ENCODE results near the gene MRGPRE.

MRGPRE gene

DNA sequence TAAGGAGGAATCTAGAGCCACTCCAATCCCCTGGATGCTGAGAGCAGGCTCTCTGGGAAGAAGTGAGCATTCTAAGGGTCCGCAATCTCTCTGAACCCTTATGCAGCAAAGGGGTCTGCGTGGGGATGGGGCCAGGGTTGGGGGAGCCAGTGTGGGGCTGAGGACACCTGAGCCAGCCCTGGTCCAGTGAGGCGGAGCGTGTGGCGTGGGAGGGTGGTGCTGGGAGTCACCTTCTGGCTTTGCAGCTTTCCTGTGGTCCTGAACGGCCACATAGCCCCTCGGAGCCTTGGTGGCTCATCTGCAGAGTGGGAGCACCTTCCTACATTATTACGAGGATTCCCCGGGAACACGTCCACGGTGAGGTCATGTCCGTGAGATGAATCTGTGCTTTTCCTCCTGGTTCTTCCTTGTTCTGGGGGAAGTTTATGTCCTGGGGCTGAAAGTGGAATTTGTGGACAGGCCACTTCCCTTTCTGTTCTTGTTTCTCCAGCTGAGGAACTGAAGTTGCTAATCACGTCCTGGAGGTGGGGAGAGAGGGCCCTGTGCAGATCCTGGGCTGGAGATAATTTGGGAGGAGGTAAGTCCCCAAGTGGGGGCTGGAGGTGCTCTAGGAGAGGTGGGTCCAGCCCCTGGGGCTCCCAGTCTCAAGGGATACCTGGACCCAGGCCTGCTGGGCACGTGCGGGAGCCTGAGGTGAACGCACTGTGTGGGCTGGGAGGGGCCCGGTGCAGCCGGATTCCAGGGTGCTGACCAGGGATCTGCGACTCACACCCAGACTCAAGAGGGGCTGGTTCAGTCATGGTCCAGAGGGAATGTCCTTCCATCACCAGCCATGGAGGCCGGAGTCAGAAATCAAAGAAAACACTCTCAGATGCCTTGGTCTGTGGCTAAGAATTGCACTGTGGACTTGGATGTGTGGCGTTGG is 6.1 kb downstream of the MRGPRE start:
- DNase-seq = no peak

DNA sequence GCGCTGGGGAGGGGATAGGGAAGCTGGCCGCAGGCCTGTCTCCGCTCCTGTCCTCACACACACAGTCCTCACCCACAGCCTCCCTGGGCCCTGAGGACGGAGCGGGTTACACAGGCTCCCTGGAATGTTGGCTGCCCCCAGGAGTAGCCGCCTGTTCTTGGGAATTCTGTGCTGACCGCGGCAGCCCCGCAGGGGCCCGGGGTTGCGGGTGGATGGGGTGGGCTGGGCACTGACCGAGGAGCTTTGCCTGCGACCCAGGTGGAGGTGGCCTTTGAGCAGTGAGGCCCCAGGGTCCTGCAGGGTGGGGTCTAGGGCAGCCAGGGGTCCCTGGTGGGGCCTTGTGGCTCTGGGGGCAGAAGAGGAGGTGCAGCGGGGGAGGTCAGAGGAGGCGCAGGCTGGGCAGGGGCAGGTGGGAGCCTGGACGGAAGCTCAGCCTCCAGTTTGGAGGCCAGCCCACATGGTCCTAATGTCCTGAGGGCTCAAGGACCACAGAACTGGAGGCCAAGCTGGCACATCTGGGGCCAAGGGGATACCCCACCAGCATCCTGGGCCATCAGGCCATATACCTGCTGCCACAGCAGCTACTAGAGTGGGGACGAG is 7.0 kb downstream of the MRGPRE start:
- DNase-seq = no peak

DNA sequence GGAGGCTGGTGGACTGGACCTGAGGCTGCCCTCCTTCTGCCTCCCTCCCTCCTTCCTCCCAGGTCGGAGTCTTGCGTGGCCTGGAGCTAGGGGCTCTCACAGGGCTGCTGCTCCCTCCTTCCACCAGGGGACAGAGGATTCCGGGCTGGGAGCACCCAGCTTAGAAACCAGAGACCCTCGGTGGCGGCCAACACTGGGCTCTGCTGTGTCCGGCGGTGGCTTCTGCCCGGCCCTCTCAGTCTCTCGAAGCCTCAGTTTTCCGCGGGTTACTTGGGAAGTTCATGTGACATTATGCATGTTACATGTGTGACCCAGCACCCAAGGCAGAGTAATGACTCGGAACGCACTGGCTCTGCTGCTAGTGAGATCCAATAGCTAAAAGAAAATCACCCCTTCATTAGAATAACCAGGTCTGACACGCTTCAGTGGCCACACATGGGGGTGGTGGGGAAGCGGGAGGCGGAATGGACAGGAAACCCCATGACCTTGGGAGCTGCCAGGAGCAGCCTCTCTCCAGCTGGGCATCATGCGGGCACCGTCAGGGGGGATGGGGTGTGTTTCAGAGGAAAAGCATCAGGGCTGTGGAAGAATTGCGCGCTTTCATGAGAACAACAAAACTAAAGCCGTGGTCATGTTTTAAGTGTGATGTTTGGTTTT is 7.7 kb downstream of the MRGPRE start:
- no peak for DNase-seq

DNA sequence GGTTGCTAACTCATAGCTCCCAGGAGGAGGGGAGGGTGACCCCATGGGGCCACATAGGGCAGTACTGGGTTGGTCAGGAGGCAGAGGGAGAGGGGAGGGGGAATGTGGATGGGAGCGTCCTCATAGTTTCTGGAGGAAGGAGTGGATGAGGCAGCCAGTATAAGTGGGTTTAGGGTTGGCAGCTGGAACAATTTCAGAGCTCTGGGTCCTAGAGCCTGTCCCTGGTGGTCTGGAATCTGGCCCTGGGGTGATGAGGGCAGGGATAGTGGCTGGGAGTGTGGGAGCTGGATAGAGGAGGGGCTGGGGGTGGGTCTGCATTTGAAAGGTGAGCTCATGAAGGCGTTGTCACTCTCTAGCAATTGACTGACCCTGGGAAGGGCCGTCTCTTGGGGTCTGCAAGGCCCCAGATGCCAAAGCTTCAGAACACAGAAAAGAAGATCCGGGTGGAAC is 8.3 kb downstream of the MRGPRE start:
- no peak for DNase-seq

DNA sequence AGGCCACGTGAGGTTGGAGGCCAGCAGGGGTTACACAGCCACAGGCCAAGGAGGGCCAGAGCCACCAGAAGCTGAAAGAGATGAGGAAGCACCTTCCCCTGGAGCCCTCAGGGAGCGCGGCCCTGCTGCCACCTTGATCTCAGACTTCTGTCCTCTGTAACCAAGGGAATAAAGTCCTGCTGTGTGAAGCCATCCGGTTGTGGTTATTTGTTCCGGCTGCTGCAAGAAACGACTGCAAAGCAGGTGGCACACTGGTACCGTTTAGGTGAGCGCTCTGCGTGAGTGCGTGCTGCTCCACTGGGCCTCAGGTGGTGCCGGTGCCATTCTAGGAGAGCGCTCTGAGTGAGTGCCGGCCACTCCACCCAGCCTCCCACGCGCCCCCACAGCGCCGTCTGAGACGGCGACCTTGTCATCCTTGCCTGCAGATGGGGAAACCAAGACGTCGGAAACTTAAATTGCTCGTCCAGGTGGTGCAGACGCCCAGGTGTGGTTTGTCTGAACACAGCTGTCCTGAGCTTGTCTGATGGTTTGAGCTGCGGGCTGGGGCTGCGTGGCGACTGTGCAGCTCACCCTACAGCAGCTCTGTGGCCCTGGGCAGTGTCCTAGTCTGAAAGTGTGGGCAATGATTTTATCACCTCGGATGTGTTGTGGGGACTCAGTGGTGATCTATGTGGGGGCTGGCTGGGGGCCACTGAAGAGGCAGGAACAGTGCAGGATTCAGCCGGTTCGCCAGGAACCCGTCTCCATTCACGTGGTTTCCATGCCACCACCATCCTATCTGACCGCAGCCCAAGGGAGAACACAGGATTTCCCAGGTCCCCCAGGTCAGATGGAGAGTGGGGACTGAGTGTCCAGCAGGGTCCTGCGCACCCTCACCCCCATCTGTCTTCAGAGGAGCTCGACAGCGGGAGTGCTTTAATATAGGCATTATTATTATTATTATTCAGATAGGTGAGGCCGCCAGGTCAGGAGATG is 9.0 kb downstream of the MRGPRE start:
- no peak for DNase-seq

DNA sequence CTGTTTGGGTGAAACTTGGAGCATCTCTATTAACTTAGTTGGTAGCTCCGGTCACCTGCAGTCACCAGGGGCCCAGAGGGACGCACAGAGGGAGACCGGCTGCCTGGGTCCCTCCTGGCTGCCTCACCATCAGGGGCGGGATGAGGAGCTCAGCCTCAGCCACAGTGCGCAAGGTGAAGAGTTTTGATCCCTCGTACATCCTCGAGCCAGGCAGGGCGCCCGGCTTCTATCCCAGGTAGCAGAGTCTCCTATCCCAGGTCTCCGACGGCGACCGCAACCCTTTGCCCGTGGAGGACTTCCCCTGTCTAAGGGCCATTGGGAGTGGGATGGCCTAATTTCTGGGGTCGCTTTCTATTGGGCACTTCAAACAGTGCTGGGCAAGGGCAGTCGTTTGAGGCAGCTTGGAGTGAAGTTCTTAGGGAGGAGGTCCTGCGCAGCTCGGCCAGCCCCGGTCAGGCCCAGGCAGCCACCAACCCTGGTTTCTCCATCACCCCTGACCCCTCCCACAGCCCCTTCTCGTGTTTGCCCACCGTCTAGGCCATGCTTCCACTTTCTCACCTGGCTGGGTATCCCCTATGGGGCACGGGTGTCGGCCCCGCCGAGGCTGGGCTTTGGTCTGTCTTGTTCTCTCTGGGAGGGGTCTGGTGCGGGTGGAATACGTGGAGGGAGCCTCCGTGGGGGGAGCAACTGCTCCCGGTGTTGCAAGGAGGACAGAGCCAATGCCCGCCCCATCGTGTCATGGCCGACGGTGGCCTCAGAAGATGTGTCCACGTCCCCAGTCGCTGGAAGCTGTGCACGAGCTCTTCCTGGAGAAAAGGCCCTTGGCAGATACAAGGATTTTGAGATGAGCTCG is 10.0 kb downstream of the MRGPRE start:
- no peak for DNase-seq

DNA sequence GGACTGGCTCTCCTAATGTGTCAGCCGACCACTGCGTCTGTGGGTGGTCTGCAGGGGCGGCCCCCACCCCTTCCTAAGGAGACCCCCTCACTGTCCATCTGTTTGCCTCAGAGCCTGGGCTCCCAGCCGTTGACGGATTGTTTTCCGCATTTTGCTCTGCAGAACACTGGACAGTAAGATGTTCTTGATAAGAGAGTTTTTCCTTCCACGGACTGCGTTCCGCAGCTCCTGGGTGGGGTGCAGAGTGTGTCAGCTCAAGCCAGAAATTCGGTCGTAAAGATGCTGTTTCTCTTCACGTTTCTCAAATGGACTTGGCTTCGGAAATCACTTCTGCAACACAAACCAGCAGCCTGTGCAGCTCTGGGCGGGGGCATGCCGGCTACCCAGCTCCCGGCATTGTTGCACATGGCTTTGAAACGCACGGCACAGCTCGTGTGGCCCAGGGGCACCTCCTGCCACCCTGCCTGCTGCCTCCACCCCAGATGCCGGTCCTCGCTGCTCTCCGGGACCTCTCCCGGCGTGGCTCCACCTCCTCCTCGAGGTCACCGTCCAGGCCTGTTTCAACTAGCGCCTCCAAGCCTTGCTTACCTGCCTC is 10.7 kb downstream of the MRGPRE start:
- DNase-seq = no peak

DNA sequence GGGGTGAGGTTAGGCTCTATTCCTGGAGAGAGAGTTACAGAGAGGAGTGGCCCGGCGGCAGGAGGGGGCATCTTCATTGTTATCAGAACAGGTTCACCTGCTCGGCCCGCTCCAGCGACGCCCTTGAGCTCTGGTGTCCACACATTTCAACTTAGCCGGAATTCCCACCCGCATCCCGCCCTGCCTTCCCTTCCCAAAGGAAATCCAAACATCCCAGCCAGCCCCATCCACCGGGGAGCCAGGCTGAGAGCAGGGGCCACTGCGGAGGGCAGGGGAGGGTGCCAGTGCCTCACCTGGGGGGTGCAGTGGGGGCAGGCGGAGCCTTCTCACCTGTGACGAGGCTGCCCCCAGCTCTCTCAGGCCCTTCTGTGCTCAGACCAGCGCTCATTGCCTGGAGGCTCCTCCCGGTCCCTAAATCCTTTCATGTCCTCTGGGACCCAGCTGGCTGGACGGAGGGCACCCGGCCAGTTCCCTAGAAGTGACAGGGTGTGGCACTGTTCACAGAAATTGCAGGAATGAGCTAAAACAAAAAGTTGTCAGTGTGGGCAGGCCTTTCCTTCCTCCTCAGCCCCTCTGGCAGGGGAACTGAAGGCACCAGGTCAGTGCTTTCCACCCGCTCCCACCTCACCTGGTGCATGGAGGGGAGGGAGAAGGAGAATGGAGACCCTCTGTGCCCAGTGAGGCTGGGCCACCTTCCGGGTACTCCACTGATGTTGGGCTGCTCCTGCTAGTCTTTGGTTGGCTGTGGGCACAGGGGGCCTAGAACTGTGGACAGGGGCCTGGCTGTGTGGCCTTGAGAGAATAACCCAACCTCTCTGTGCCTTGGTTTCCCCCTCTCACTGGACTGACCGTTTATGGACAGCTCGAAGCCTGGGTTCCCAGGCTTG is 11.5 kb downstream of the MRGPRE start:
- no peak for DNase-seq

DNA sequence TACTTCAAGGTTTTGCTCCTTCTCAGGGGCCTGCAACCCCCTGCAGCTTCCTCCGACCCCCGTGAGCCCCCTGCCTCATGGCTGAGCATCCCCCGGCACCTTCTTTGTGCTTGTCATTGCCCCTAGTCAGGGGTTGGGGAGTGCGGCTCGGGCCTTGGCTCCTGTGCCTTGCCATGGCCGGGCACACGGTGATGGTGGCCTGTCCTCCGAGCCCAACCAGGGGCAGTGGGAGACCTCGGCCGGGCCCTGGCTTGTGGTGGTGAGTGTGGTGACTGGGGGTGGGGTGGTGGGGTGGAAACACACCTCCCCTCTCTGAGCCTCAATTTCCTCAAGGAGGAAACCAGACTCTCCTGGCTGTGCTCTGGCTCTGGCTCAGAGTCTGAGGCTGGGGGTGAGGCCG is 12.1 kb downstream of the MRGPRE start:
- DNase-seq = no peak

DNA sequence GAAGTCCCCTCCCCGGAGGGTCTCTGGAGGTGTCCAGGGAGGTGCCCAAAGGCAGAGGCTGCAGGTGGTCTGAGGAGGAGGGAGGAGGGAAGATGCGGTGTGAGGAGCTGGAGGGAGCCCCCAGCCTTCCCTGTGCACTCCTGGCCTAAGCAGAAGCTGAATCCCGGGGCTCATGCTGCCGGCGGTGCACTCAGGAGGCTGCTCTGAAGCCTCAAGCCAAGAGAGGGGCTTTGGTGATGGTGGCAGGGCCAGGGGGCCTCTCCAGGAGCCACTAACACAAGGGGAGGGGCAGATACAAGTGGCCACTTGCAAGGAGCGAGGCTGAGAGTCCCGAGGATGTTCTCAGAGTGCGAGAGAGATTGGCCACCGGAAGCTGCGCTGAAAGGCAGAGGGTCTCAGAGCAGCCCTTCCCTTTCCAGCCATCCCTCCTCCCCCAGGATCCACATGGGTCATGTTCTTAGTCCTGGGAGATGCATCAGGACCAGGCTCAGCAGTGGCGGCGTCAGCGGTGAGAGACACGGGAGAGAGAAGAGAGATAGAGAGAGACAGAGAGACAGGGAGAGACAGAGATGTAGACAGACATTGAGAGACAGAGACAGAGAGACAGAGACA is 12.8 kb downstream of the MRGPRE start:
- no peak for DNase-seq

DNA sequence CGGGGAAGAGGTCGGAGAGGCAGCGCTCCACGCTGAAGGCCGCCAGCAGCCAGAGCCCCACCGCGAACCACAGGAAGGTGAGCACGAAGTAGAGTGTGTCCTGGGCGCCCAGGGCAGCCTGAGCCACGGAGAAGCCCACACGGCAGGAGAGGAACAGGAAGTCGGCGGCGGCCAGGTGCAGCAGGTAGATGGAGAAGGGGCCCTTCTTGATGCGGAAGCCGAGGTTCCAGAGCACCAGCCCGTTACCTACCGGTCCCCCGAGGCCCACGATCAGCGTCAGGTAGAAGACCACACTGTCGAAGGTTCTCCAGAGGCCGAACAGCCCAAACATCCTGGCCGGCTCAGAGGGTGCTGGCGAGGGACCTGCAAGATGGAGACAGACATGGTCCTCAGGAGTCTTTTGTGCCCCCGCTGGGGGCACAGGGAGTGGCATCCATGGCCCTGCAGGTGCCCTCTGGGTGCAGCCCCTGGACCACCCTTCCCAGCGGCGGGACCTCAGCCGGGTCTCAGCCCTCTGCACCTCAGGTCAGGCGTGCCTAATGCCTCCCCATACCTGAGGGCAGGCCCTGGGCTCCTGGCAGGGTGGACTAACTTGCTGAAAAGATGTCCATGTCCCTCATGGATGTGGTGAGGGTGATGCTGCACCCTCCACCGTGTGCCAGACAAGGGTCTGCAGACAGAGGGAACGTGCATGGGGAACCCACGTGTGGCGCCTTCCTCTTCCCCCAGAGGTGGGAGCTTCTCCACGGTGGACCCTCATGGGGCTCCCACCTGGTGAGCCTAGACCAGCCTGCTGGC is 13.5 kb downstream of the MRGPRE start, which contains the start of gene MRGPRG:
Gene MRGPRG, minus strand, starts transcription at position 331 of the 798 bp plus-strand sequence. Its CDS starts 0 bp downstream, at position 331.
- DNase-seq = no peak

DNA sequence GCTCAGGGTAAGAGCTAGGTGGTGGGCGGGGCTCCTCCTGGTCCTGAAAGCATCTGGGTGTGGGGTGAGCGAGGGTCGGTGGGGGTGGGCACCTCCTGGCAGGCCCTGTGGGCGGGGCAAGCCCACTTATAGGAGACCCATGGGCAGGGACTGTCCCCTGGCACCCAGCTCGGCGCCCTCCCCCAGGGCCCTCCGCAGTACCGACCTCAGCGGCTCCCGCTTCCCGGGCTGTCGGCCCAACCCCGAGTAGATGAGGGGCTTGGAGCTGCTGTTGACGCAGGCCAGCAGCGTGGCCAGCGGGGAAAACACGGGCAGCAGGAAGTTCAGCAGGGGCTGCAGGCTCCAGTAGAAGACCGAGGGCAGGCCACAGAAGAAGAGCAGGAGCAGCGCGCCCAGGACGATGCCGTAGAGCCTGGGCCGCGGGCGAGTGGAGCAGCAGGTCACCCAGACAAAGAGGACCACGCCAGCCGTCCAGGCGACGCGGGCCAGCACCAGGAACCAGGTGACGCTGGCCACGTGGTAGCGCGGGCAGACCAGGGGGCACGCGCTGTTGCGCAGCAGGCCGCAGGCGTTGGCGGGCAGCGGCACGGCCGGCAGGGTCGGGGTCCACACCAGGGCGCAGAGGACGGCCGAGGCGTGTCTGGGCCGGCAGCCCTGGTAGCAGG is 14.3 kb downstream of the MRGPRE start:
- DNase-seq = no peak

DNA sequence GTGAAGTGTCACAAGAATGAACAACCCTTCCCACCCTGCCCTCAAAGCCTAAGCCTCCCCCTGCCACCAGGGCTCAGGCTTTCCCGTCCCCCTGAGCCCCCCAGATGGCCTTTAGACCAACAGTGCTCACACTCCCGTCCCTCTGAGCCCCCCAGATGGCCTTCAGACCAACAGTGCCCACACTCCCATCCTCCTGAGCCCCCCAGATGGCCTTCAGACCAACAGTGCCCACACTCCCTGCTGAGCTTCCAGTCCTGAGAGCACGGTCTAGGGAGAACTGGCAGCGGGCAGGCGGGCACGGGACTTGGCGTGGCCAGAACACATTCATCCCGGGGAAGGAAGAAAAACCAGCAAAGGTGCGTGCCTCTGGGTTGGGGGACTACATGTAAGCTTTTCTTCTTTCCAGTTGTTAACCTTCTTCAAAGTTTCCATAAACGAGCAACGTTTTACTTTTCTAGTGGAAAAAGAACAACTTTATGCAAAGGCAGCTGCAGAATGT is 16.1 kb downstream of the MRGPRE start:
- DNase-seq = no peak

DNA sequence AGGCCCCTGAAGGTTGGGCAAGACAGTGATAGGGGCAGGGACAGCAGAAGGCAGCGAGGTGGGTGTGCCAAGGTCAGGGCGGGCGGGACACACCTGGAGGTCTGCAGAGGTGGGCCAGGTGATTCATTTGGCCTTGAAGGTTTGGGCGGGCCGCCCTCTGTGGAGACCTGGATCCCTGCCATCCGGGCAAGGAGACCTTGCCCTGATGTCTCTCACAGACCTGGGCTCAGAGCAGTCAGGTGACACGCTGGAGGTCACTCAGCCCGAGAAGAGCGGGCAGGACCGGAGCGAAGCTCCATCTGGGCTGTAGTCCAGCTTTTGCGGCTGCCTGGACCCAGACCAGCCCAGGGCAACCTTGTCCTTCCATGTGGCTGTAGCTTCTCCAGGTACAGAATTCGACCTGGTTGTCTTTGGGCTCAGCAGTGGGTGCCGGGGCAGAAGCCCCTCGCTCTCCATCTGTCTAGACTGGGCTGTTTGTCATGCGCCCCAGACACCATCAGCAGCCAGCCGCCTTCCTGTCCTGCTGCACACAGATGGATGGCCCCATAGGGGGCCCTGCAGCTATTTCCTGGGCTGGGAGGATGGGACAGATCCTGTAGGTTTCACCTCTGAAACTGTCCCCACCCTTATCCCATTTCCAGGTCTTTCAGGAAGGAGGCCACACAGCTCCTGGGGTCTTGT is 16.7 kb downstream of the MRGPRE start:
- no peak for DNase-seq

DNA sequence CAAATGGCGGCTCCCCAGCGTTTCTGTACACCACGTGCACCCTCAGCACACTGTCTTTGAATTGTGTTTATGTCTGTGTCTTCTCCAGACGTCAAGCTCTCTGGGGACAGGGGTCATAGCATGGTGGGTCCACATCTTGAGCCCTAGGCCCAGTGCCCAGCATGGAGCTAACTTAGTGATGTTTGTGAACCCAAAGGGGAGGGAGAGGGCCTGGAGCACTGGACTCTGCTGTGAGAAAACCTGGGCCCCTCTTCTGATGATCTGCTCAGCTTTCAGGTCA is 17.9 kb downstream of the MRGPRE start:
- no peak for DNase-seq

DNA sequence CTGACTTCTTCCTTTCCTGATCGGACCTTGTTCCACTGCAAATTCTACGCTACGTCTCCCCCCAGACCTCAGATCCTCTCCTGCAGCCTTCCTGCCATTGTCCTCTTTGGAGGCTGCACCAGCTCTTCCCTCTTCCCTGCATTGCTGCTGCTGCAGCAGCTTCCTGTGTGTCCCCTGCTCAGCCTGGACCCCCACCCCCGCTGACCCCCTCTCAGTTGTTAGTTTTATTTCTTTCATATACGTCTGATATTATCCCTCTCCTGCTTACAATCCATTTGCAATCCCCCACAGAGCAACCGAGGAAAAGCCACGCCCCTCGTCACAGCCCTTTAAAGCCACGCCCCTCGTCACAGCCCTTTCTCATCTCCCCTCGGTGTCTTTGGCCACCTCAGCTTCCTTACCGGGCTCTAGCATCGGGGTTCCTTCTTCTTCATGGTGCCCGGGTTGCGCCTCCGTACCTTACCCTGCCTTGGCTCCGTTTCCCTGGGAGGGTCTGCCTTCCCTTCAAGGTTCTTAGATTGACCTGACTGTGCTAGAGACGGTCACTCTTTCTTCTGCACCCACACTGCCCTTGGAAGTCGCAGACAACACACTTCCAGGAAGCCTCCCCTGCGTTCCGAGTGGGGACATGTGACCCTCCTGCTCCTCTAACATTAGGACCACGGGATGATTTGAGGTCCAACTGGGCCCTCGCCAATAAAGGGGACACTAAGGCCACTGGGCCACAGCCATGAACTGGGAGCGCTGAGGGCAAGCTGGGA is 18.4 kb downstream of the MRGPRE start:
- no peak for DNase-seq

DNA sequence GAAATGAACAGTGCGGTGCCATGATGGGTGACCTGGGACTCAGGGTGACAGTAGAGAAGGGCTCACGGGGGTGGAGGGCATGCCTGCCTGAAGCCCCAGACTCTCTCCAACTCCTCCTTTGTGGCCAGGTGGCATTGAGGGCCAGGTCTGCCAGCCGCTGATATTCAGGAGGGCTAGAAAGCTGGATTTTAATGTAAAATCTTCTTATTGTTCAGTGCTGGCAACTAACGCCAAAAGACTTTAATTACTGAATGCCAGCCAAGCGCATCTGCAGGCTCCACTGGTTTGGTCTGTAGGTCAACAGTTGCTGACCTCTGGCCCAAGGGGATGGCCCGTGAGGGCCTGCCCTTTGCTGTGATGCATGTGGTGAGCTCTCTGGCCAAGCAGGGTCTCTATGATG is 23.9 kb downstream of the MRGPRE start:
- DNase-seq = no peak

Data from activated CD4-positive, alpha-beta T cell treated with anti-CD3 and anti-CD28 coated beads, Interleukin-2, Interleukin-6, amounts not matched to agents 100 ng/mL and 50 ng/mL, durations not matched to agents 16 hours and 8 hours (primary cell).